SK-N-SH treated with all-trans-retinoic acid at 6 μM for 48 hours (cell line): Measurements from ENCODE around the gene TIMP2.

ENCODE experiments used
- BACH2 ChIP-seq: fragments of 250-450 bp; sonication (Bioruptor Pico); IDR thresholded peaks from 2 replicates; pipeline ENCODE4 v1.9.0; 2021; ENCODE audit warnings: mild to moderate bottlenecking, borderline replicate concordance
- CSRNP3 ChIP-seq: fragments of 250-450 bp; sonication (Bioruptor Pico); IDR thresholded peaks from 2 replicates; pipeline ENCODE4 v1.5.1; 2021; ENCODE audit warnings: mild to moderate bottlenecking, moderate library complexity
- GLIS3 ChIP-seq: fragments of 250-450 bp; sonication (Bioruptor Pico); IDR thresholded peaks from 2 replicates; pipeline ENCODE4 v1.5.0; 2020; ENCODE audit warnings: mild to moderate bottlenecking, moderate library complexity
- PPARA ChIP-seq: fragments of 250-450 bp; sonication (Bioruptor Pico); IDR thresholded peaks from 2 replicates; pipeline ENCODE4 v1.5.0; 2020; ENCODE audit warnings: mild to moderate bottlenecking, borderline replicate concordance
- TSHZ2 ChIP-seq: fragments of 250-450 bp; sonication (Bioruptor Pico); IDR thresholded peaks from 2 replicates; pipeline ENCODE4 v1.5.0; 2020; ENCODE audit warnings: mild to moderate bottlenecking, moderate library complexity
- ZNF70 ChIP-seq: fragments of 450-650 bp; formaldehyde crosslinking; IDR thresholded peaks from 2 replicates; pipeline ENCODE4 v1.5.0; 2020; ENCODE audit warnings: mild to moderate bottlenecking, moderate library complexity
- TF ChIP-seq, protein P1 (sequence below): fragments of 250-450 bp; sonication (Bioruptor Pico); IDR thresholded peaks from 2 replicates; pipeline ENCODE4 v1.8.0; 2020; ENCODE audit warnings: mild to moderate bottlenecking, moderate library complexity, borderline replicate concordance

GRCh38 chr17:78940258-78940657, 15.1 kb upstream of the TIMP2 start:
- no peak for TF ChIP-seq ZNF70 (CRISPR knock-in tag)
- no peak for TF ChIP-seq CSRNP3 (CRISPR knock-in tag)
- no peak for TF ChIP-seq PPARA (CRISPR knock-in tag)
- TF ChIP-seq BACH2 (CRISPR knock-in tag): no peak
- no peak for TF ChIP-seq TSHZ2
- TF ChIP-seq GLIS3 (CRISPR knock-in tag): no peak
- TF ChIP-seq, protein P1, sequence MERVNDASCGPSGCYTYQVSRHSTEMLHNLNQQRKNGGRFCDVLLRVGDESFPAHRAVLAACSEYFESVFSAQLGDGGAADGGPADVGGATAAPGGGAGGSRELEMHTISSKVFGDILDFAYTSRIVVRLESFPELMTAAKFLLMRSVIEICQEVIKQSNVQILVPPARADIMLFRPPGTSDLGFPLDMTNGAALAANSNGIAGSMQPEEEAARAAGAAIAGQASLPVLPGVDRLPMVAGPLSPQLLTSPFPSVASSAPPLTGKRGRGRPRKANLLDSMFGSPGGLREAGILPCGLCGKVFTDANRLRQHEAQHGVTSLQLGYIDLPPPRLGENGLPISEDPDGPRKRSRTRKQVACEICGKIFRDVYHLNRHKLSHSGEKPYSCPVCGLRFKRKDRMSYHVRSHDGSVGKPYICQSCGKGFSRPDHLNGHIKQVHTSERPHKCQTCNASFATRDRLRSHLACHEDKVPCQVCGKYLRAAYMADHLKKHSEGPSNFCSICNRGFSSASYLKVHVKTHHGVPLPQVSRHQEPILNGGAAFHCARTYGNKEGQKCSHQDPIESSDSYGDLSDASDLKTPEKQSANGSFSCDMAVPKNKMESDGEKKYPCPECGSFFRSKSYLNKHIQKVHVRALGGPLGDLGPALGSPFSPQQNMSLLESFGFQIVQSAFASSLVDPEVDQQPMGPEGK (CRISPR knock-in tag): no peak
